ENCODE results near the gene A2ML1.

DNA sequence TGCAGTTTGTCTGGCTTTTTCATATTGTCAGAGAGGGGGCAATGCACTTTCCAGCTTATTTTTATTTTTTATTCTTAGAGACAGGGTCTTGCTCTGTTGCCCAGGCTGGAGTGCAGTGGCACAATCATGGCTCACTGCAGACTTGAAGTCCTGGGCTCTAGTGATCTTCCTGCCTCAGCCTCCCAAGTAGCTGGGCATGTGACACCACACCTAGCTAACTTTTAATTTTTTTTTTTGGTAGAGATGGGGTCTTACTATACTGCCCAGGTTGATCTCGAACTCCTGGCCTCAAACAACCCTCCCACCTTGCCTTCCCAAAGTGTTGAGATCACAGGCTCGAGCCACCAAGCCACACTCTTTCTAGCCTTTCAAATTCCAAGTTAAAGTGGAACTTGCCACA, 3.9 kb upstream of the A2ML1 start:
- TF ChIP-seq, protein P1, sequence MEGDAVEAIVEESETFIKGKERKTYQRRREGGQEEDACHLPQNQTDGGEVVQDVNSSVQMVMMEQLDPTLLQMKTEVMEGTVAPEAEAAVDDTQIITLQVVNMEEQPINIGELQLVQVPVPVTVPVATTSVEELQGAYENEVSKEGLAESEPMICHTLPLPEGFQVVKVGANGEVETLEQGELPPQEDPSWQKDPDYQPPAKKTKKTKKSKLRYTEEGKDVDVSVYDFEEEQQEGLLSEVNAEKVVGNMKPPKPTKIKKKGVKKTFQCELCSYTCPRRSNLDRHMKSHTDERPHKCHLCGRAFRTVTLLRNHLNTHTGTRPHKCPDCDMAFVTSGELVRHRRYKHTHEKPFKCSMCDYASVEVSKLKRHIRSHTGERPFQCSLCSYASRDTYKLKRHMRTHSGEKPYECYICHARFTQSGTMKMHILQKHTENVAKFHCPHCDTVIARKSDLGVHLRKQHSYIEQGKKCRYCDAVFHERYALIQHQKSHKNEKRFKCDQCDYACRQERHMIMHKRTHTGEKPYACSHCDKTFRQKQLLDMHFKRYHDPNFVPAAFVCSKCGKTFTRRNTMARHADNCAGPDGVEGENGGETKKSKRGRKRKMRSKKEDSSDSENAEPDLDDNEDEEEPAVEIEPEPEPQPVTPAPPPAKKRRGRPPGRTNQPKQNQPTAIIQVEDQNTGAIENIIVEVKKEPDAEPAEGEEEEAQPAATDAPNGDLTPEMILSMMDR (IDR thresholded peaks at IDR 0.05) = no peak
- no peak for TF ChIP-seq POLR2A (IDR thresholded peaks at IDR 0.05)
